ENCODE results near the gene SPTBN1.

Gene SPTBN1

GRCh38 chr2:54409752-54410151 lies 46.4 kb upstream of the SPTBN1 start:
- H3K9me3 ChIP-seq (ENCODE audit: insufficient read depth, low read depth, low read length) = no peaks in the 10 kb centered on the region
- H3K9ac ChIP-seq (ENCODE audit: low read depth, low read length, poor library complexity, severe bottlenecking) = no peak overlapping the region
- peaks cover 76% of the 10 kb centered on the region for H3K27me3 ChIP-seq (ENCODE audit: insufficient read depth, low read length, poor library complexity, severe bottlenecking)
- H2AFZ ChIP-seq (ENCODE audit: low read length) = no peak overlapping the region
- H3K4me2 ChIP-seq (ENCODE audit: low read depth, low read length, poor library complexity, severe bottlenecking) = no peak overlapping the region
- H3K36me3 ChIP-seq (ENCODE audit: insufficient read depth, low read length) = no peaks in the 10 kb centered on the region
- H3K4me3 ChIP-seq (ENCODE audit: low read length, poor library complexity, severe bottlenecking) = no peak overlapping the region
- H3K79me2 ChIP-seq (ENCODE audit: insufficient read depth, low read length) = no peaks in the 10 kb centered on the region
- H3F3A ChIP-seq (ENCODE audit: low read depth) = no peaks in the 10 kb centered on the region
- no peaks in the 10 kb centered on the region for H3K4me1 ChIP-seq (ENCODE audit: insufficient read depth, low read length, poor library complexity, severe bottlenecking)
- no peaks in the 10 kb centered on the region for H3K9me2 ChIP-seq (replicated peaks; ENCODE audit: low read depth, low read length)
- H4K20me1 ChIP-seq (ENCODE audit: insufficient read depth, low read length, poor library complexity, severe bottlenecking) = no peaks in the 10 kb centered on the region
- no peak for TF ChIP-seq EZH2phosphoT487 (IDR thresholded peaks at IDR 0.05; ENCODE audit: borderline replicate concordance)
- no peak for TF ChIP-seq CTCF (conservative IDR thresholded peaks at IDR 0.05; ENCODE audit: low read length)

- H3F3A ChIP-seq (ENCODE audit: low read depth) = no peaks in the 10 kb centered on the region
- no peaks in the 10 kb centered on the region for H3K9me2 ChIP-seq (replicated peaks; ENCODE audit: low read depth, low read length)
- no peak overlapping the region for H3K9ac ChIP-seq (ENCODE audit: low read depth, low read length, poor library complexity, severe bottlenecking)
- no peak overlapping the region for H2AFZ ChIP-seq (ENCODE audit: low read length)
- H3K9me3 ChIP-seq (ENCODE audit: insufficient read depth, low read depth, low read length) = no peaks in the 10 kb centered on the region
- no peaks in the 10 kb centered on the region for H3K36me3 ChIP-seq (ENCODE audit: insufficient read depth, low read length)
- no peaks in the 10 kb centered on the region for H3K4me1 ChIP-seq (ENCODE audit: insufficient read depth, low read length, poor library complexity, severe bottlenecking)
- no peak for TF ChIP-seq EZH2phosphoT487 (IDR thresholded peaks at IDR 0.05; ENCODE audit: borderline replicate concordance)
- no peak for TF ChIP-seq CTCF (conservative IDR thresholded peaks at IDR 0.05; ENCODE audit: low read length)
- no peak overlapping the region for H3K4me2 ChIP-seq (ENCODE audit: low read depth, low read length, poor library complexity, severe bottlenecking)
- H3K27me3 ChIP-seq (ENCODE audit: insufficient read depth, low read length, poor library complexity, severe bottlenecking) = peaks cover 83% of the 10 kb centered on the region
- no peaks in the 10 kb centered on the region for H3K79me2 ChIP-seq (ENCODE audit: insufficient read depth, low read length)
- no peaks in the 10 kb centered on the region for H4K20me1 ChIP-seq (ENCODE audit: insufficient read depth, low read length, poor library complexity, severe bottlenecking)
- H3K4me3 ChIP-seq (ENCODE audit: low read length, poor library complexity, severe bottlenecking) = no peak overlapping the region
Observed at GRCh38 chr2:54411801-54412354, 44.2 kb upstream of the SPTBN1 start.

- Histone ChIP-seq H2AFZ (ENCODE audit: low read length) (no peak overlapping the region), H3K27me3 (ENCODE audit: insufficient read depth, low read length, poor library complexity, severe bottlenecking) (peaks cover 83% of the 10 kb centered on the region), H3K4me1 (ENCODE audit: insufficient read depth, low read length, poor library complexity, severe bottlenecking) (peaks cover 8% of the 10 kb centered on the region), H3F3A (ENCODE audit: low read depth) (no peaks in the 10 kb centered on the region; the same call in 1 of the 2 replicates), H3K9me3 (ENCODE audit: insufficient read depth, low read depth, low read length) (no peaks in the 10 kb centered on the region), H3K4me3 (ENCODE audit: low read length, poor library complexity, severe bottlenecking) (no peak overlapping the region), H3K79me2 (ENCODE audit: insufficient read depth, low read length) (no peaks in the 10 kb centered on the region), H3K9ac (ENCODE audit: low read depth, low read length, poor library complexity, severe bottlenecking) (no peak overlapping the region), H3K9me2 (replicated peaks; ENCODE audit: low read depth, low read length) (no peaks in the 10 kb centered on the region), H3K4me2 (ENCODE audit: low read depth, low read length, poor library complexity, severe bottlenecking) (no peak overlapping the region), H3K36me3 (ENCODE audit: insufficient read depth, low read length) (no peaks in the 10 kb centered on the region), H4K20me1 (ENCODE audit: insufficient read depth, low read length, poor library complexity, severe bottlenecking) (no peaks in the 10 kb centered on the region)
- TF ChIP-seq CTCF (conservative IDR thresholded peaks at IDR 0.05; ENCODE audit: low read length) (no peak), EZH2phosphoT487 (IDR thresholded peaks at IDR 0.05; ENCODE audit: borderline replicate concordance) (no peak)
Observed at GRCh38 chr2:54416166-54416813, 39.8 kb upstream of the SPTBN1 start.
